ENCODE measurements around the gene SPATA7.

SPATA7 gene

GRCh38 chr14:88411039-88411438 is 25.6 kb downstream of the SPATA7 start:
- in situ Hi-C loops (cut with MboI; ENCODE audit: low sequenced_read_pairs): no loop called here

GRCh38 chr14:88417594-88417993 is 32.1 kb downstream of the SPATA7 start:
- in situ Hi-C loops (cut with MboI; ENCODE audit: low sequenced_read_pairs): no loop called here

- in situ Hi-C loops (cut with MboI; ENCODE audit: low sequenced_read_pairs): no loop called here
These were observed 34.7 kb downstream of the SPATA7 start for GRCh38 chr14:88420187-88420586.

GRCh38 chr14:88421286-88421685 is 35.8 kb downstream of the SPATA7 start:
- in situ Hi-C loops (cut with MboI; ENCODE audit: low sequenced_read_pairs): no loop called here

GRCh38 chr14:88422047-88422446 is 36.6 kb downstream of the SPATA7 start:
- in situ Hi-C loops (cut with MboI; ENCODE audit: low sequenced_read_pairs): no loop called here

- in situ Hi-C loops (cut with MboI; ENCODE audit: low sequenced_read_pairs): no loop called here
These were observed 37.6 kb downstream of the SPATA7 start for GRCh38 chr14:88422919-88423650.

GRCh38 chr14:88424573-88424972 is 39.1 kb downstream of the SPATA7 start:
- in situ Hi-C loops (cut with MboI; ENCODE audit: low sequenced_read_pairs): no loop called here

- in situ Hi-C loops (cut with MboI; ENCODE audit: low sequenced_read_pairs): no loop called here
These were observed 40.8 kb downstream of the SPATA7 start for GRCh38 chr14:88426271-88426670.

GRCh38 chr14:88430976-88431375 is 45.5 kb downstream of the SPATA7 start:
- in situ Hi-C loops (cut with MboI; ENCODE audit: low sequenced_read_pairs): no loop called here

GRCh38 chr14:88437658-88438057 is 52.2 kb downstream of the SPATA7 start:
- in situ Hi-C loops (cut with MboI; ENCODE audit: low sequenced_read_pairs): no loop called here

GRCh38 chr14:88439088-88439487 is 53.6 kb downstream of the SPATA7 start:
- in situ Hi-C loops (cut with MboI; ENCODE audit: low sequenced_read_pairs): no loop called here

- in situ Hi-C loops (cut with MboI; ENCODE audit: low sequenced_read_pairs): no loop called here
These were observed 66.8 kb downstream of the SPATA7 start for GRCh38 chr14:88452231-88452630.

GRCh38 chr14:88454886-88455285 is 69.4 kb downstream of the SPATA7 start:
- in situ Hi-C loops (cut with MboI; ENCODE audit: low sequenced_read_pairs): no loop called here

GRCh38 chr14:88463318-88463717 is 77.9 kb downstream of the SPATA7 start:
- in situ Hi-C loops (cut with MboI; ENCODE audit: low sequenced_read_pairs): no loop called here

- in situ Hi-C loops (cut with MboI; ENCODE audit: low sequenced_read_pairs): no loop called here
These were observed 82.9 kb downstream of the SPATA7 start for GRCh38 chr14:88468406-88468805.

GRCh38 chr14:88470542-88471440 is 85.3 kb downstream of the SPATA7 start:
- in situ Hi-C loops (cut with MboI; ENCODE audit: low sequenced_read_pairs): no loop called here

- in situ Hi-C loops (cut with MboI; ENCODE audit: low sequenced_read_pairs): no loop called here
These were observed 88.3 kb downstream of the SPATA7 start for GRCh38 chr14:88473791-88474190.

- in situ Hi-C loops (cut with MboI; ENCODE audit: low sequenced_read_pairs): no loop called here
These were observed 90.8 kb downstream of the SPATA7 start for GRCh38 chr14:88476214-88476774.

- in situ Hi-C loops (cut with MboI; ENCODE audit: low sequenced_read_pairs): no loop called here
These were observed 91.4 kb downstream of the SPATA7 start for GRCh38 chr14:88476825-88477224.

GRCh38 chr14:88477513-88478250 is 92.2 kb downstream of the SPATA7 start:
- in situ Hi-C loops (cut with MboI; ENCODE audit: low sequenced_read_pairs): no loop called here

- in situ Hi-C loops (cut with MboI; ENCODE audit: low sequenced_read_pairs): no loop called here
These were observed 93.5 kb downstream of the SPATA7 start for GRCh38 chr14:88478931-88479330.
